Nephron (organoid): ENCODE results near the gene SLC6A17.

ENCODE experiments used
- H3K27ac Mint-ChIP-seq, 3 experiments: 2 replicates each; pipeline ENCODE4 v1.8.0; 2020; ENCODE audit warnings: mixed read lengths in 3 of 3, mild to moderate bottlenecking in 2 of 3, moderate library complexity in 1 of 3
- H3K27me3 Mint-ChIP-seq: 2 replicates; pipeline ENCODE4 v1.8.0; 2021; ENCODE audit warnings: low read depth, mild to moderate bottlenecking, moderate library complexity, mixed read lengths
- H3K36me3 Mint-ChIP-seq: 2 replicates; pipeline ENCODE4 v1.8.0; 2020; ENCODE audit warnings: low read depth, mixed read lengths
- H3K4me1 Mint-ChIP-seq: 2 replicates; pipeline ENCODE4 v1.8.0; 2020; ENCODE audit warnings: mixed read lengths
- H3K4me3 Mint-ChIP-seq, 3 experiments: 2 replicates each; pipeline ENCODE4 v1.8.0; 2020; ENCODE audit warnings: mild to moderate bottlenecking in 3 of 3, mixed read lengths in 3 of 3, moderate library complexity in 2 of 3
- H3K9me3 Mint-ChIP-seq: 2 replicates; pipeline ENCODE4 v1.8.0; 2020; ENCODE audit warnings: mixed read lengths
- CTCF ChIP-seq, 3 experiments: fragments of 200-600 bp; sonication (generic); IDR thresholded peaks; one replicate each; pipeline ENCODE4 v1.5.0; 2021; ENCODE audit warnings: antibody characterized with exemption in 3 of 3; ENCODE audit not compliant: unreplicated experiment in 3 of 3

Gene SLC6A17

GRCh38 chr1:110112143-110112542 lies 38.2 kb upstream of the SLC6A17 start, which contains the start of gene UBL4B:
Gene UBL4B (plus strand): TSS chr1:110112443. CDS start chr1:110112535, 92 bp downstream.
- H3K4me3 Mint-ChIP-seq = no peak within 1 kb of the TSS
- no peaks in the 10 kb centered on the region for H3K36me3 Mint-ChIP-seq
- peaks cover 86% of the 10 kb centered on the region for H3K27me3 Mint-ChIP-seq
- no peak within 1 kb of the TSS for H3K27ac Mint-ChIP-seq
- no peak for TF ChIP-seq CTCF (IDR thresholded peaks at IDR 0.05; ENCODE audit: unreplicated experiment in 3 of 3)
- no peaks in the 10 kb centered on the region for H3K4me1 Mint-ChIP-seq
- no peaks in the 10 kb centered on the region for H3K9me3 Mint-ChIP-seq

DNA sequence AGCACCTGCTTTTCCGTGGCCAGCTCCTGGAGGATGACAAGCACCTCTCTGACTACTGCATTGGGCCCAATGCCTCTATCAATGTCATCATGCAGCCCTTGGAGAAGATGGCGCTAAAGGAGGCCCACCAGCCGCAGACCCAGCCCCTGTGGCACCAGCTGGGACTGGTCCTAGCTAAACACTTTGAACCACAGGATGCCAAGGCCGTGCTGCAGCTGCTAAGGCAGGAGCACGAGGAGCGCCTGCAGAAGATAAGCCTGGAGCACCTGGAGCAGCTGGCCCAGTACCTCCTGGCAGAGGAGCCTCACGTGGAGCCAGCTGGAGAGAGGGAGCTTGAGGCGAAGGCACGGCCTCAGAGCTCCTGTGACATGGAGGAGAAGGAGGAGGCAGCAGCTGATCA lies 37.6 kb upstream of the SLC6A17 start:
- Mint-ChIP-seq H3K27ac (no peak overlapping the region), H3K36me3 (no peaks in the 10 kb centered on the region), H3K27me3 (peaks cover 88% of the 10 kb centered on the region), H3K9me3 (no peaks in the 10 kb centered on the region), H3K4me1 (no peaks in the 10 kb centered on the region), H3K4me3 (no peak overlapping the region)
- no peak for TF ChIP-seq CTCF (IDR thresholded peaks at IDR 0.05; ENCODE audit: unreplicated experiment in 3 of 3)

DNA sequence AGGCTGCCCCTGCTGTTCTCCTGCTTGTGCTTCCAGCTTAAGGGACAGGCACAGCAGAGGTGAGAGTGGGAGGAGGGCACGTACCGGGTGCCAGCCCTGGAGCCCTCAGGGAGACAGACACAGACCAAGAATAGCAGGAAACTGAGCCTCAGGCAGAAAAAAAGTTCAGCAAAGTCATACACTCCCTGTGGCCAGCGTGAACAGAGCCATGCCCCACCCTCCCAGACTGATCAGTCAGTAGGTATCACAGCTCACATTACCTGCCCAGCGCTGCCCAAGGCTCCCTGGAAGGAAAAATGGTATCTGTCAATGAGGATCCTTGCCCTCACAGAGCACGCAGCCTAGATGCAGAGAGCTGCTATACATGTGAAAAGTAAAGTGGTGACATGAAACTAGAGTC lies 36.7 kb upstream of the SLC6A17 start:
- no peaks in the 10 kb centered on the region for H3K36me3 Mint-ChIP-seq
- no peak for TF ChIP-seq CTCF (IDR thresholded peaks at IDR 0.05; ENCODE audit: unreplicated experiment in 3 of 3)
- no peak overlapping the region for H3K27ac Mint-ChIP-seq
- no peaks in the 10 kb centered on the region for H3K9me3 Mint-ChIP-seq
- no peak overlapping the region for H3K4me3 Mint-ChIP-seq
- peaks cover 90% of the 10 kb centered on the region for H3K27me3 Mint-ChIP-seq
- H3K4me1 Mint-ChIP-seq = no peaks in the 10 kb centered on the region

- Mint-ChIP-seq H3K27ac (no peak overlapping the region), H3K9me3 (peaks cover 4% of the 10 kb centered on the region), H3K4me3 (no peak overlapping the region), H3K36me3 (no peaks in the 10 kb centered on the region), H3K4me1 (no peaks in the 10 kb centered on the region), H3K27me3 (peaks cover 89% of the 10 kb centered on the region)
- no peak for TF ChIP-seq CTCF (IDR thresholded peaks at IDR 0.05; ENCODE audit: unreplicated experiment in 3 of 3)
These were observed 36.1 kb upstream of the SLC6A17 start for GRCh38 chr1:110114173-110114572.

- peaks cover 89% of the 10 kb centered on the region for H3K27me3 Mint-ChIP-seq
- no peak overlapping the region for H3K4me3 Mint-ChIP-seq
- H3K9me3 Mint-ChIP-seq = peaks cover 9% of the 10 kb centered on the region
- no peaks in the 10 kb centered on the region for H3K36me3 Mint-ChIP-seq
- TF ChIP-seq CTCF (IDR thresholded peaks at IDR 0.05; ENCODE audit: unreplicated experiment in 3 of 3) = no peak
- no peak overlapping the region for H3K27ac Mint-ChIP-seq
- H3K4me1 Mint-ChIP-seq = no peaks in the 10 kb centered on the region
These were observed 35.5 kb upstream of the SLC6A17 start for GRCh38 chr1:110114784-110115183.

GRCh38 chr1:110118636-110119396 lies 31.5 kb upstream of the SLC6A17 start:
- H3K36me3 Mint-ChIP-seq = peaks cover 16% of the 10 kb centered on the region
- H3K27me3 Mint-ChIP-seq = peaks cover 77% of the 10 kb centered on the region
- H3K4me3 Mint-ChIP-seq = no peak overlapping the region
- H3K27ac Mint-ChIP-seq = no peak overlapping the region
- no peak for TF ChIP-seq CTCF (IDR thresholded peaks at IDR 0.05; ENCODE audit: unreplicated experiment in 3 of 3)
- H3K4me1 Mint-ChIP-seq = no peaks in the 10 kb centered on the region
- peaks cover 31% of the 10 kb centered on the region for H3K9me3 Mint-ChIP-seq
